GM21723 (cell line): ENCODE measurements around the gene ZC3H4.

Experiments used
- ATAC-seq: cut with Tn5 transposase; IDR thresholded peaks from one replicate; pipeline ENCODE4 v1.9.1; 2021; ENCODE audit warnings: mild to moderate bottlenecking, moderate library complexity; ENCODE audit not compliant: unreplicated experiment

ZC3H4 gene

DNA sequence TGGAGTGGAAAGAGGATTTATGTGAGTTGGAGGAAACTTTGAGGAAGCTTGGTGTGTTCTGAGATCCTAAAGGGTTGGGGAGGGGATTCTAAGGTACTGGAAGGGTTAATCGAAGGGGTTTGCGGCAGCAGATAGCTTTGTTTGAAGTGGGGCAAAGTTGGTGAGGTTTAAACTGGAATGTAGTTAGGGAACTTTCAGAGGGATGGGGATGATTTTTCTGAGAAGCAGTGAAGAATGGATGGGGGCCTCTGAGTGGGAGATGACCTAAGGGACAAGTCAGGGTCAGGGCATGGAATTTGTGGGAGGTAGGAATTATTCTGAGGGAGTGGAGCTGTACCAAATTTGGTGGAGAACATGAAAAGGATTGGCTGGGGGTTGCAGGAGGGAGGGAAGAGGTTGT, 21.0 kb upstream of the ZC3H4 start:
- no peak for ATAC-seq

DNA sequence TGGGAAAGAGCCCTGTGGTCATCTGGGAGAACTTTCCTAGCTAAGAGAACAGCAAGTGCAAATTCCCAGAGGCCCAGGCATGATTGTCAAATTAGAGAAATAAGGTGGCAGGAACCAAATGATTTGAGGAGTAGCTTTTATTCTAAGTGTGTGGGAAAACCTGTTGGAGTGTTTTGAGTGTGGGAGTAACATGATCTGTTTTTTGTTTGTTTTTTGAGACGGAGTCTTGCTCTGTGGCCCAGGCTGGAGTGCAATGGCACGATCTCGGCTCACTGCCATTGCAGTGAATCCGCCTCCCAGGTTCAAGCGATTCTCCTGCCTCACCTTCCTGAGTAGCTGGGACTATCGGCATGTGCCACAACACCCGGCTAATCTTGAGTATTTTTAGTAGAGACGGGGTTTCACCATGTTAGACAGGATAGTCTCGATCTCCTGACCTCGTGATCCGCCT, 19.5 kb upstream of the ZC3H4 start:
- no peak for ATAC-seq

- ATAC-seq = no peak
Observed at GRCh38 chr19:47132194-47132852, 18.7 kb upstream of the ZC3H4 start.

DNA sequence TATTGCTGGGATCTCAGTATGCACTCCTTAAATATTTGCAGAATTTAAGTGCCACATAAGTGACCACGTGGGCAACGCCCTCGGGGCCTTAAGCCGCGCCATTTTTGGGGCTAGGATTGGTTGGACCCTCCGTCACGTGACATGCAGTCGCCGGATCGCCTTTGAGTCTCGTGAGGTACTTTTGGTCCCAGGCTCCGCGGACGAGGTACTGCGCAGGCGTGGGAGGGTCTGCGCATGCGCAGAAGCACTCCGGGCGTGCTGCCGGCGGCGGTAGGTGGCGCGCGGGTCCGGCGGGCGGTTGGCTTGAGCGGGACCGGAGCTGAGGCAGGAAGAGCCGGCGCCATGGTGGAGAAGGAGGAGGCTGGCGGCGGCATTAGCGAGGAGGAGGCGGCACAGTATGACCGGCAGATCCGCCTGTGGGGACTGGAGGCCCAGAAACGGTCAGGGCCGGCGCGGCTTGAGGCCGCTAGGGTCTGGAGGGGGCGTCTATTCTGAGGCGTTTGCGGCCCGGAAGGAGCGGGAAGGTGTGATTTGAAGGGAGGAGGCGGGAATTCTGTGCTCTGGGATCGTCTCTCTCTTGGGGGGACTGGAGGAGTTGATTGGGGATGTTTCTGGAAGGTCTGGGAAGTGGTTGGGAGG, 17.1 kb upstream of the ZC3H4 start, which contains the start of gene SAE1:
Gene SAE1 (plus strand): TSS at position 247 of the 639 bp plus-strand sequence. CDS start 96 bp downstream, at position 343.
- peak; percentile 70 for ATAC-seq

GRCh38 chr19:47130120-47130588, 16.6 kb upstream of the ZC3H4 start:
- no peak for ATAC-seq

- no peak for ATAC-seq
Observed at GRCh38 chr19:47129579-47129978, 16.0 kb upstream of the ZC3H4 start.

- ATAC-seq = no peak
Observed at GRCh38 chr19:47125669-47125938, 12.0 kb upstream of the ZC3H4 start.

GRCh38 chr19:47124937-47125668, 11.5 kb upstream of the ZC3H4 start:
- no peak for ATAC-seq

DNA sequence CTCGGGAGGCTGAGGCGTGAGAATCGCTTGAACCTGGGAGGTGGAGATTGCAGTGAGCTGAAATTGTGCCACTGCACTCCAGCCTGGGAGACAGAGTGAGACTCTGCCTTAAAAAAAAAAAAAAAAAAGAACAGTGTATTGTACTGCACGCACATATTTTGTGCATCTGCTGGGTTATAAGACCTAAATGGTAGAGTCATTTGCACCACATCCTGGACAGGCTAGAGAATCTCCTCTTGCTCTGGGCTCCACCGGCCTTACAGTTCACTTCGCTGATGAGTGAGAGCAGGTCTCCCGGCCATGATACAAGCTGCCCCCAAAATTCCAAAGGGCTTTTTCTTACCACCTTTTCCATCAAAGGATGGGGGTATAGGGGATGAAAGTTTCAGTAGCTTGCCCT, 9.8 kb upstream of the ZC3H4 start:
- ATAC-seq = no peak

DNA sequence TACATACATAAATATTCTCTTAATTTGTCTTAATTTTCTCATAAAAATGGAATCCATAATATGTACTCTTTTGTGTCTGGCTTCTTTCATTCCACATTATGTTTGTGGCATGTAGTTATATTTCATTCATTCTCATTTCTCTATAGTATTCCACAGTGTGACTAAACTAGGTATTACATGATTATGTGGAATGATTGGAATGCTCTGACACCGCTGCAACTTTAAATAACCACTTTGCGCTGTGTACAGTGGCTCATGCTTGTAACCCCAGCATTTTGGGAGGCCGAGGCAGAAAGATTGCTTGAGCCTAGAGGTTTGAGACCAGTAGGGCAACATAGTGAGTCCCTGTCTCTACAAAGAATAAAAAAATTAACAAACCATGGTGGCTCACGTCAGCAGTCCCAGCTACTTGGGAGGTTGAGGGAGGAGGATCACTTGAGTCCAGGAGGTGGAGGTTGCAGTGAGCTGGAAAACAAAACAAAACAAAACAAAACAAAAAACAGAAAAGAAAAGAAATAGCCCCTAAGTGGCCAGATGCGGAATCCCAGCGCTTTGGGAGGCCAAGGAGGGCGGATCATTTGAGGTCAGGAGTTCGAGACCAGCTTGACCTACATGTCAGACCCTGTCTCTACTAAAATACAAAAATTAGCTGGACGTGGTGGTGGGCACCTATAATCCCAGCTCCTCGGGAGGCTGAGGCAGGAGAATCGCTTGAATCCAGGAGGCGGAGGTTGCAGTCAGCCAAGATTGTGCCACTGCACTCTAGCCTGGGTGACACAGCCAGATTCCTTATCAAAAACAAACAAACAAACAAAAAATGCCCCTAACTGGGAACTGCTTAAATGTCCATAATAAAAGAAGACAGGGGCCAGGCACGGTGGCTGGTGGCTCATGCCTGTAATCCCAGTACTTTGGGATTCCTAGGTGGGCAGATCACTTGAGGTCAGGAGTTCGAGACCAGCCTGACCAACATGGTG, 9.1 kb upstream of the ZC3H4 start:
- ATAC-seq = no peak

DNA sequence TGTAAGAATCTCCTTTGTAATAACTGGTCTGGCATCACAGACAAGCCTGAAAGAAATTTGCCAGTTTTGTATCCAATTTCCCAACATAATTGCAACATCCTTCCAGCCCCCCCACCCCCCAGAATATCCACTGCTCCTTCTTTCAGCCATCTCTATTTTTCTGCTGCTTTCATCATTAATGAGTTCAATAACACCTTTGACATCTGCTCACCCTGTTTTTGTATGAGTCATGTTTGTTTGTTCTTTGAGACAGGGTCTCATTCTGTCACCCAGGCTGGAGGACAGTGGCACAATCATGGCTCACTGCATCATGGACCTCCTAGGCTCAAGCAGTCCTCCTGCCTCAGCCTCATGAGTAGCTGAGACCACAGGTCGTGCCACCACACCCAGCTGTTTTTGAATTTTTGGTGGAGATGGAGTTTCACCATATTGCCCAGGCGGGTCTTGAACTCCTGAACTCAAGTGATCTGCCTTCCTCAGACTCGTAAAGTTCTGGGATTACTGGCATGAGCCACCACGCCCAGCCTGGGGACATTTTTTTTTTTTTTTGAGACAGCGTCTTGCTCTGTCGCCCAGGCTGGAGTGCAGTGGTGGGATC, 7.0 kb upstream of the ZC3H4 start:
- no peak for ATAC-seq

DNA sequence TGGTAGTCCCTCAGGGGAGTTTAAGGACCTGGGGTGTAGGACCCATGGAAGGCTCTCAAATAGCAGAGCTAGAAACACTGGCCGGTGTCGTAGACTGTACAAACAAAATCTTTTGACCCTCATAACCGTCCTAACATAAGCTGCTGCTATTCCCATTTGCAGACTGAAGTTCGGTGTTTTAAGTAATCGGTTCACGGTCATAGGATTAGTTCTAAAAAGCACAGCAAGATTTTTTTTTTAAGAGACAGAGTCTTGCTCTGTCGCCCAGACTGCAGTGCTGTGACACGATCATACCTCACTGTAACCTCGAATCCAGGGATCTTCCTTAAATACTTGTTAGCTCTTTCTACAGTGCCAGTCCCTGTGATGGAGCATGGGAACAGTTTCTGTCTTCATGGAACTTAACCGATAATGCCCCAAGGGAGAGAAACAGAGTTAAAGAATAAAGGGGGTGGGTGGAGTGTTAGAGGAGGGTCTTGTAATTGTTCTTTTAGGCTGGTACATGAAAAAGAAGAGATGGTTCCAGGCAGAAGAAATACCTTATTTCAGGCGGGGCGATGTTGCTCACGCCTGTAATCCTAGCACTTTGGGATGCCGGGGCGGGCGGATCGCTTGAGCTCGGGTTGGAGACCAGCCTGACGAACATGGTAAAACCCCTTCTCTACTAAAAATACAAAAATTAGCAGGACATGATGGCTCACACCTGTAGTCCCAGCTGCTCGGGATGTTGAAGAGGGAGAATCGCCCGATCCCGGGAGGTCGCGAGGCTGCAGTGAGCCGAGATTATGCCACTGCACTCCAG, 475 bp upstream of the ZC3H4 start:
- no peak for ATAC-seq

- peak; percentile 20 for ATAC-seq
Observed at GRCh38 chr19:47112166-47112996, 1.2 kb downstream of the ZC3H4 start.

DNA sequence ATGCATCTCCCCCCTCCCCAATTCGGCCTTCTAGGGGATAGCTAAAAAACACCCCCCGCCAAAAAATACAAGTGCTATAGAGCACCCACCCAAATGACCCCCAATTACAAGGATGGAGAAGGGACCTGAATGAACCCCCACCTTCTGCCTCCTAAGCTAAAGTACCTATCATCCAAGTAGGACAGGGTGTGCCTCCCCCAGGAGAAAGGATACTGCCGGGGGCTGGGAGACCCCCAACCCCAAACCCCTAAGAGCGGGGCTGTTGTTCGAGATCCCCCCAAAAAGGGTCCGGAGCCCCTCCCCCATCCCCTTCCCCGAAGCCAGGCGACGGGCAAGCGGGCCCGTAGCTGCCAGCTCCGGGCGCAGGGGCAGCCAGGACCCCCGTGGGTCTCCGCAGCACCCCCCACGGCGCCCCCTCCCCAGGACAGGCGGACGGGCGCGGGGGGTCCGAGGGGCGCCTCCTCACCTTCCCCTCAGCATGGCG, 1.9 kb downstream of the ZC3H4 start:
- peak; percentile 0 for ATAC-seq

- ATAC-seq = no peak
Observed at GRCh38 chr19:47111006-47111621, 2.5 kb downstream of the ZC3H4 start.

DNA sequence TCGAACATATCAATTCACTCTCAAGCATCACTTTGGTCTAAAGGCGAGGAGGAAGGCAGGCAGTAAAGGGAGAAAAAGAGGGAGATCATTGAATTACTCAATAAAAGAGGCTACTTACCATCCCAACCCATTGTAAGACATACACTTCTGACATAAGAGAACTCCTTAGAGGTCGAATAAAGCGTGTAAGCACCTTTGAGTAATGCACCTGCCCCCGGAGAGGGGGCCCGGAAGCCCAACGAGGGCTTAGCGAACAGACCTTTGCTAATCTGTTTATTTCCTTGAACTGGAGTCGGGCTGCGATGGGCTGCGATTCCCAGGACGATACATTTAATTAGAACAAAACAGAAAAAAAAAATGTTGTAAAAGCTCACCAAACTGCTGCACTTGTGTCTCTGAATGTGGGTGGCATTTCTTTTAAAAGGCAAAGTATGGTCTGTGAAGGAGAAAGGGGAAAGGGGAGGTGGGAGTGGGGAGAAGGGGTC, 3.0 kb downstream of the ZC3H4 start:
- no peak for ATAC-seq

GRCh38 chr19:47109541-47110375, 3.8 kb downstream of the ZC3H4 start:
- ATAC-seq = no peak
